Thoracic aorta (tissue), 2 donors: ENCODE results near the gene MCF2L2. TPM values are rescaled to one million over a fixed set of nuclear protein-coding genes. Genes with fewer than 3 reads are reported as not detected.

Experiments used
- ATAC-seq: fragments of 150-250 bp; one replicate; pipeline ENCODE4 v1.8.0; 2017; ENCODE audit warnings: low read depth; ENCODE audit not compliant: insufficient number of reproducible peaks, low FRiP score
- DNase-seq: peaks from one replicate; pipeline ENCODE4 v3.0.0-alpha.2; 2020; ENCODE audit warnings: low spot score
- H3K27ac ChIP-seq, 2 donors: fragments of 200-600 bp; sonication (generic); 1 replicate in 1 of 2; 2 replicates in 1 of 2; pipeline ENCODE4 v1.5.1; 2016; ENCODE audit warnings: mild to moderate bottlenecking in 2 of 2, moderate library complexity in 2 of 2
- H3K27me3 ChIP-seq: fragments of 200-600 bp; sonication (generic); replicated peaks from 2 replicates; pipeline ENCODE4 v1.6.0; 2016; ENCODE audit warnings: mild to moderate bottlenecking; ENCODE audit not compliant: insufficient read depth
- H3K36me3 ChIP-seq: fragments of 200-600 bp; sonication (generic); one replicate; pipeline ENCODE4 v1.5.1; 2016
- H3K4me1 ChIP-seq, 2 donors: fragments of 200-600 bp; sonication (generic); 1 replicate in 1 of 2; 2 replicates in 1 of 2; pipeline versions ENCODE4 v1.5.1 to v1.6.0; 2016; ENCODE audit warnings: low read depth in 2 of 2, mild to moderate bottlenecking in 1 of 2; ENCODE audit not compliant: control insufficient read depth in 1 of 2
- H3K4me3 ChIP-seq: fragments of 200-600 bp; sonication (generic); 2 replicates; pipeline ENCODE4 v1.5.1; 2016; ENCODE audit warnings: mild to moderate bottlenecking
- H3K9me3 ChIP-seq: fragments of 200-600 bp; sonication (generic); 2 replicates; pipeline ENCODE4 v1.5.1; 2016
- total RNA-seq, 2 donors: library from RNA; depleted of rRNA; stranded (reverse); fragments of >200 nt; gene quantifications; one replicate each; pipeline versions ENCODE4 v1.1.0 to v1.2.3, GENCODE V29; 2016
- TF ChIP-seq, protein P1 (sequence below): fragments of 200-600 bp; sonication (generic); IDR thresholded peaks from one replicate; pipeline ENCODE4 v1.5.1; 2019; ENCODE audit warnings: antibody characterized with exemption

Gene MCF2L2
- total RNA-seq, 2 donors from 2014 or later, result 0.85 to 1.5 TPM

DNA sequence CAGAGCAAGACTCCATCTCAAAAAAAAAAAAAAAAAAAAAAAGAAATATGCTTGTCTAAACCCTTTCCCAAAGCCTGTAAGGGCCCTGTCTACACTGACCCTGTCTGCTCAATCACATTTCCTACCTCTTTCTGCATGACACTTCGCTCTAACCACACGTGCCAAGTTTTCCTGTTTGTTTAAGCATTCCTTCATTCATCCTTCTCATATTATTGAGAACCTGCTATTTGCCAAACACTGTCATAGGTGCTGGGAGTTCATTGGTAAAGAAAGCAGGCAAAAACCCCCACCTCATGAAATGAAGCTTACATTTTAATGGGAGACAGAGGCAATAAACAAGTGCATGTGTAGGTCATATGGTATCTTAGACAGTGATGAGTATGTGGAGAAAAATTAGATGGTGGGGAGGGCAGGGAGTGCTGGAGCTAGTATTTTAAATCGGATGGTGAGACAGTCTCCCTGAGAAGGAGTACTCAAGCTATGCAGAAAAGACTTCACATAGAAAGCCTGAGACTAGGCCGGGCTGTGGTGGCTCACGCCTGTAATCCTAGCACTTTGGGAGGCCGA is 127.3 kb downstream of the MCF2L2 start:
- no peaks in the 10 kb centered on the region for H3K9me3 ChIP-seq
- no peaks in the 10 kb centered on the region for H3K27me3 ChIP-seq
- H3K4me1 ChIP-seq, result peaks cover 0 to 10% of the 10 kb centered on the region in 2 donors
- no peak overlapping the region for H3K27ac ChIP-seq
- no peak for DNase-seq
- TF ChIP-seq, protein P1, sequence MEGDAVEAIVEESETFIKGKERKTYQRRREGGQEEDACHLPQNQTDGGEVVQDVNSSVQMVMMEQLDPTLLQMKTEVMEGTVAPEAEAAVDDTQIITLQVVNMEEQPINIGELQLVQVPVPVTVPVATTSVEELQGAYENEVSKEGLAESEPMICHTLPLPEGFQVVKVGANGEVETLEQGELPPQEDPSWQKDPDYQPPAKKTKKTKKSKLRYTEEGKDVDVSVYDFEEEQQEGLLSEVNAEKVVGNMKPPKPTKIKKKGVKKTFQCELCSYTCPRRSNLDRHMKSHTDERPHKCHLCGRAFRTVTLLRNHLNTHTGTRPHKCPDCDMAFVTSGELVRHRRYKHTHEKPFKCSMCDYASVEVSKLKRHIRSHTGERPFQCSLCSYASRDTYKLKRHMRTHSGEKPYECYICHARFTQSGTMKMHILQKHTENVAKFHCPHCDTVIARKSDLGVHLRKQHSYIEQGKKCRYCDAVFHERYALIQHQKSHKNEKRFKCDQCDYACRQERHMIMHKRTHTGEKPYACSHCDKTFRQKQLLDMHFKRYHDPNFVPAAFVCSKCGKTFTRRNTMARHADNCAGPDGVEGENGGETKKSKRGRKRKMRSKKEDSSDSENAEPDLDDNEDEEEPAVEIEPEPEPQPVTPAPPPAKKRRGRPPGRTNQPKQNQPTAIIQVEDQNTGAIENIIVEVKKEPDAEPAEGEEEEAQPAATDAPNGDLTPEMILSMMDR, result no peak
- H3K4me3 ChIP-seq, result no peak overlapping the region
- ATAC-seq, result no peak
- H3K36me3 ChIP-seq, result no peaks in the 10 kb centered on the region

- H3K9me3 ChIP-seq, result no peaks in the 10 kb centered on the region
- H3K36me3 ChIP-seq, result no peaks in the 10 kb centered on the region
- no peak for DNase-seq
- no peak overlapping the region for H3K4me3 ChIP-seq
- H3K4me1 ChIP-seq, result peaks cover 0 to 9% of the 10 kb centered on the region in 2 donors
- H3K27me3 ChIP-seq, result no peaks in the 10 kb centered on the region
- TF ChIP-seq, protein P1, result no peak
- H3K27ac ChIP-seq, result no peak overlapping the region
- ATAC-seq, result no peak
These were observed 128.4 kb downstream of the MCF2L2 start for GRCh38 chr3:183299976-183300375.

DNA sequence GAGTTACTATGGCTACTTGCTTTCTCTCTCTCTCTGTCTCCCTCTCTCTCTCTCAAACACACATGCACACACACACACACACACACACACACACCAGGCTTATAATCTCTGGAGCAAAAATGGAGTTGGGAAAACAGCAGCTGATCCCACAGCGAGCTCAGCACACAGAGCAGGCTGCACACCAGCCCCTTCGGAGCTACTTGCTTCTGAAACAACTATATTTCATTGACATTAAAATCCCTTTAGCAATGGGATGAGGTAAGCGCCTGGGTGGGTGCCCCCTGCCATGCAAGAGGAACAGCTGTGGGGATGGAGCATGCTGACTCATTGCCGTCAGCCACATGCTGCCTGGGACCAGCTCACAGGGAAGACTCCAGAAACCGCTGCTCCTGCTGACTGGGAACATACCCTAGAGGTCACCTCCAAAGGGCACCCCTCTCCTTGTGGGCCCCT is 129.7 kb downstream of the MCF2L2 start:
- DNase-seq (no peak), ATAC-seq (no peak)
- Histone ChIP-seq H3K4me3 (no peak overlapping the region), H3K27me3 (no peaks in the 10 kb centered on the region), H3K4me1 (peaks cover 0 to 6% of the 10 kb centered on the region in 2 donors), H3K36me3 (no peaks in the 10 kb centered on the region), H3K9me3 (no peaks in the 10 kb centered on the region), H3K27ac (no peak overlapping the region)
- TF ChIP-seq, protein P1, result no peak

DNA sequence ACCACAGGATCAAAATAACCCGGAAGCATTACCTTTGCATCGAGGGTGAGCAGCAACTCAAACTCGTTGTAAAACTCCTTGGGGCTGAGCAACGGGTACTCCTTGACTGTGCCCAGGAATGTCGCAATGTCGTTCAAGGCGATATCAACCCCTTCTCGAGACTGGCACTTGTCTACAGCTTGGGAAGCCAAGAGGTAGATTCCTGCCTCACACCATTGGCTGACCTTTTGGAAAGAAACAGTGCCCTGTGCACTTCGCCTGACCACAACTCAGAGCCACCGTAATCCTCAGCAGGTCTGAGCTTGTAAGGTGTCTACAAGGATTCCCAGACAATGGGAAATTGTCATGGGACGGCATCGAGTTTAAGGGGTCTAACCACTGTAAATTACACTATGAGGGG is 131.5 kb downstream of the MCF2L2 start:
- Histone ChIP-seq H3K36me3 (no peaks in the 10 kb centered on the region), H3K4me3 (no peak overlapping the region), H3K27ac (no peak overlapping the region), H3K27me3 (no peaks in the 10 kb centered on the region), H3K4me1 (peaks cover 0 to 6% of the 10 kb centered on the region in 2 donors), H3K9me3 (no peaks in the 10 kb centered on the region)
- DNase-seq (no peak), ATAC-seq (no peak)
- TF ChIP-seq, protein P1, result no peak

DNA sequence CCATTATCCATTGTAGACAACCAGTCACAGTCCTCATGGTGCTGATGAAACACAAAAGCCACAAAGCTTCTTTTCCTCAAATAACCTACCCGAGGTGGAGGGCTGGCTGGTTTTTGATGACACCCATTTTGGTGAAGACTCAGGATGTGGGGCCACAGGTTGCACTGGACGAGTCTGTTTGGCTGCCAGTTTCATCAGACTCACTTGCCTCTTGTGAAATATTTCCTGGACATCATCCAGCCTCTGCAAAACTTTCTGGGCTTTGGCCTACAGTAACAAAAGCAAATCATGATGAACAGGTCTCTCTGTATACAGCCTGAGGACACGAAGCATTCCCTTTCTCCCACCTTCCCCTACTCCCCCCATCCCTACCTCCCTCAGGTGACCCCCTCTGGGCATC is 133.2 kb downstream of the MCF2L2 start:
- Histone ChIP-seq H3K4me3 (no peak overlapping the region), H3K27ac (no peak overlapping the region), H3K27me3 (no peaks in the 10 kb centered on the region), H3K4me1 (peaks cover 0 to 6% of the 10 kb centered on the region in 2 donors), H3K9me3 (no peaks in the 10 kb centered on the region), H3K36me3 (no peaks in the 10 kb centered on the region)
- DNase-seq (no peak), ATAC-seq (no peak)
- TF ChIP-seq, protein P1, result no peak
